GM19438 (cell line): ENCODE results near the gene GTPBP3.
"Not testable (repeated sequence)": the region's sequence is repeated elsewhere in the genome, so short reads cannot be mapped to it uniquely, and the experiment has no call there.

Experiments
- ATAC-seq: cut with Tn5 transposase; IDR thresholded peaks from one replicate; pipeline ENCODE4 v1.9.1; 2021; ENCODE audit warnings: low read depth; ENCODE audit not compliant: unreplicated experiment

Gene GTPBP3

GRCh38 chr19:17336872-17337674, at the start of gene GTPBP3:
TSS of gene GTPBP3 (plus strand) at chr19:17337553. CDS start at chr19:17337612, 59 bp downstream.
- peak; percentile 71 for ATAC-seq

GRCh38 chr19:17289489-17289888, 47.9 kb upstream of the GTPBP3 start:
- ATAC-seq: no peak

GRCh38 chr19:17292301-17293074, 44.9 kb upstream of the GTPBP3 start:
- ATAC-seq: peak; percentile 79

GRCh38 chr19:17293605-17294004, 43.7 kb upstream of the GTPBP3 start:
- no peak for ATAC-seq

GRCh38 chr19:17294051-17294891, 43.1 kb upstream of the GTPBP3 start:
- no peak for ATAC-seq

GRCh38 chr19:17295551-17295950, 41.8 kb upstream of the GTPBP3 start:
- ATAC-seq: not testable (repeated sequence)

- no peak for ATAC-seq
Measured at GRCh38 chr19:17296273-17296672, 41.1 kb upstream of the GTPBP3 start.

GRCh38 chr19:17296976-17297375, 40.4 kb upstream of the GTPBP3 start:
- no peak for ATAC-seq

GRCh38 chr19:17300992-17301619, 36.2 kb upstream of the GTPBP3 start:
- no peak for ATAC-seq

- ATAC-seq: no peak
Measured at GRCh38 chr19:17302391-17303166, 34.8 kb upstream of the GTPBP3 start.

GRCh38 chr19:17303167-17303939, 34.0 kb upstream of the GTPBP3 start, which contains the start of gene ABHD8:
TSS of gene ABHD8 (minus strand) at chr19:17303425. CDS start at chr19:17301616, 1,809 bp downstream.
- peak; percentile 55 for ATAC-seq

- no peak for ATAC-seq
Measured at GRCh38 chr19:17303940-17304267, 33.4 kb upstream of the GTPBP3 start.

GRCh38 chr19:17304386-17305215, 32.8 kb upstream of the GTPBP3 start:
- ATAC-seq: no peak

- ATAC-seq: no peak
Measured at GRCh38 chr19:17305216-17305516, 32.2 kb upstream of the GTPBP3 start.

GRCh38 chr19:17305517-17306284, 31.7 kb upstream of the GTPBP3 start, which contains the start of gene MRPL34:
TSS of gene MRPL34 (plus strand) at chr19:17305872. CDS start at chr19:17305893, 21 bp downstream.
- peak; percentile 53 for ATAC-seq

GRCh38 chr19:17306285-17306714, 31.1 kb upstream of the GTPBP3 start:
- no peak for ATAC-seq

GRCh38 chr19:17307876-17308377, 29.4 kb upstream of the GTPBP3 start:
- no peak for ATAC-seq
